Astrocyte (in vitro differentiated cells and primary cell): ENCODE results near the gene PUDP. TPM values are rescaled to one million over a fixed set of nuclear protein-coding genes. Genes with fewer than 3 reads are reported as not detected.

Experiments used
- DNase-seq: peaks from one replicate; pipeline ENCODE4 v3.0.0-alpha.2; 2010; ENCODE audit warnings: low read depth
- FAIRE-seq: peaks from 2 replicates; lab custom pipeline; 2011; peaks lifted over from hg19 to GRCh38; lab: Jason Lieb, UNC
- H2AFZ ChIP-seq: 2 replicates; pipeline ENCODE4 v1.6.0; 2012; ENCODE audit warnings: low read depth, low read length, inconsistent platforms
- H3K27ac ChIP-seq: 2 replicates; pipeline ENCODE4 v1.5.1; 2011; ENCODE audit warnings: low read depth, low read length, inconsistent platforms
- H3K27me3 ChIP-seq: 2 replicates; pipeline ENCODE4 v1.6.0; 2011; ENCODE audit warnings: low read length, inconsistent platforms; ENCODE audit not compliant: insufficient read depth
- H3K36me3 ChIP-seq: 2 replicates; pipeline ENCODE4 v1.5.1; 2011; ENCODE audit warnings: low read length, inconsistent platforms; ENCODE audit not compliant: insufficient read depth
- H3K4me1 ChIP-seq: 2 replicates; pipeline ENCODE4 v1.5.1; 2011; ENCODE audit warnings: low read length, inconsistent platforms; ENCODE audit not compliant: insufficient read depth
- H3K4me2 ChIP-seq: 2 replicates; pipeline ENCODE4 v1.6.0; 2012; ENCODE audit warnings: low read length, inconsistent platforms
- H3K4me3 ChIP-seq: 2 replicates; pipeline ENCODE4 v1.5.1; 2011; ENCODE audit warnings: low read depth, mild to moderate bottlenecking, low read length, inconsistent platforms; ENCODE audit not compliant: insufficient read depth
- H3K79me2 ChIP-seq: 2 replicates; pipeline ENCODE4 v1.6.0; 2012; ENCODE audit warnings: mild to moderate bottlenecking, low read length, inconsistent platforms; ENCODE audit not compliant: insufficient read depth
- H3K9ac ChIP-seq: 2 replicates; pipeline ENCODE4 v1.6.0; 2012; ENCODE audit warnings: mild to moderate bottlenecking, low read length, inconsistent platforms
- H3K9me3 ChIP-seq: 2 replicates; pipeline ENCODE4 v1.5.1; 2012; ENCODE audit warnings: low read depth, mild to moderate bottlenecking, low read length, inconsistent platforms; ENCODE audit not compliant: insufficient read depth
- H4K20me1 ChIP-seq: 2 replicates; pipeline ENCODE4 v1.6.0; 2012; ENCODE audit warnings: low read length, inconsistent platforms; ENCODE audit not compliant: insufficient read depth
- H3K27ac Mint-ChIP-seq: one replicate; pipeline ENCODE4 v1.8.0; 2021; ENCODE audit warnings: mild to moderate bottlenecking, mixed read lengths; ENCODE audit not compliant: unreplicated experiment
- H3K27me3 Mint-ChIP-seq: one replicate; pipeline ENCODE4 v1.8.0; 2021; ENCODE audit warnings: low read depth, mixed read lengths; ENCODE audit not compliant: unreplicated experiment
- H3K36me3 Mint-ChIP-seq: one replicate; pipeline ENCODE4 v1.8.0; 2021; ENCODE audit warnings: low read depth, mixed read lengths; ENCODE audit not compliant: unreplicated experiment
- H3K4me1 Mint-ChIP-seq: one replicate; pipeline ENCODE4 v1.8.0; 2021; ENCODE audit warnings: low read depth, mixed read lengths; ENCODE audit not compliant: unreplicated experiment
- H3K4me3 Mint-ChIP-seq: one replicate; pipeline ENCODE4 v1.8.0; 2021; ENCODE audit warnings: mild to moderate bottlenecking, moderate library complexity, mixed read lengths; ENCODE audit not compliant: unreplicated experiment
- H3K9me3 Mint-ChIP-seq: one replicate; pipeline ENCODE4 v1.8.0; 2021; ENCODE audit warnings: mild to moderate bottlenecking, mixed read lengths; ENCODE audit not compliant: unreplicated experiment
- EZH2 ChIP-seq: IDR thresholded peaks from 2 replicates; pipeline ENCODE4 v1.6.1; 2012; ENCODE audit warnings: mild to moderate bottlenecking, low read length, inconsistent platforms; ENCODE audit not compliant: insufficient read depth
- total RNA-seq: library from RNA; stranded (reverse); gene quantifications from 2 replicates; pipeline ENCODE4 v1.2.1, GENCODE V29; 2021
- TF ChIP-seq, protein P1 (sequence below): IDR thresholded peaks from 2 replicates; pipeline ENCODE4 v1.5.1; 2011; ENCODE audit warnings: low read depth, mild to moderate bottlenecking, inconsistent platforms, low read length, moderate library complexity; ENCODE audit not compliant: insufficient read depth

The PUDP gene
- total RNA-seq, 1 donor from 2014 or later, result 21.8 TPM

DNA sequence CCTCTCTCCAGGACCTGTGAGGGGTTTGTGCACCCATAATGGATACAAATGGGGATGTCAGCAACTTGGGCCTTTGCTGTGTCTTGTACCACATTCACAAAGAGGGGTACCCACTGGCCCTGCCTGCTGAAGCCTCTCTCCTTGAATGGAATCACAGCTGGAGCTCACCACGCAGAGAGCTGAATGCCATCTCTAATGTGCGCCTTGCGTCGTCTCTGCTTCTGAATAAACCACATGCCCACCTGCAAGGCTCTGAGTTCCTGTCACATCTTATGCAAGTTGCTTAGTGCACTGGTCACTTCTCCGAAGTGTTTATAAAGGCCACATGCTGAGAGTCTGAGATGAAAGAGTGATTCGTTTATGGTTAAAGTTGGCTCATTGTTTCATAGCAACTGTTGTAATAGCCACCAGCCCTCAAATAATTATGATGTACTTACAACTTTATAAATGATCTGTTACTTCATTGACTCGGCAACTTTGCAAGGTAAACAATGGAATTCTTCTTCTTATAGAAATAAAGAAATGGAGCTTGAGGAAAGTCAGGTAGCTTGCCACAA is 6.2 kb upstream of the PUDP start:
- Mint-ChIP-seq H3K4me1 (peaks cover 5% of the 10 kb centered on the region), H3K27ac (no peak overlapping the region), H3K36me3 (no peaks in the 10 kb centered on the region), H3K9me3 (no peaks in the 10 kb centered on the region), H3K27me3 (no peaks in the 10 kb centered on the region), H3K4me3 (no peak overlapping the region)
- Histone ChIP-seq H4K20me1 (no peaks in the 10 kb centered on the region), H3K9ac (no peak overlapping the region), H3K27ac (no peak overlapping the region), H3K4me1 (no peaks in the 10 kb centered on the region), H3K9me3 (no peaks in the 10 kb centered on the region), H3K79me2 (no peaks in the 10 kb centered on the region), H3K4me3 (no peak overlapping the region), H3K4me2 (no peak overlapping the region), H3K36me3 (no peaks in the 10 kb centered on the region), H2AFZ (no peak overlapping the region), H3K27me3 (no peaks in the 10 kb centered on the region)
- DNase-seq (no peak), FAIRE-seq (peak; percentile 65)
- TF ChIP-seq EZH2, result no peak
- TF ChIP-seq, protein P1, sequence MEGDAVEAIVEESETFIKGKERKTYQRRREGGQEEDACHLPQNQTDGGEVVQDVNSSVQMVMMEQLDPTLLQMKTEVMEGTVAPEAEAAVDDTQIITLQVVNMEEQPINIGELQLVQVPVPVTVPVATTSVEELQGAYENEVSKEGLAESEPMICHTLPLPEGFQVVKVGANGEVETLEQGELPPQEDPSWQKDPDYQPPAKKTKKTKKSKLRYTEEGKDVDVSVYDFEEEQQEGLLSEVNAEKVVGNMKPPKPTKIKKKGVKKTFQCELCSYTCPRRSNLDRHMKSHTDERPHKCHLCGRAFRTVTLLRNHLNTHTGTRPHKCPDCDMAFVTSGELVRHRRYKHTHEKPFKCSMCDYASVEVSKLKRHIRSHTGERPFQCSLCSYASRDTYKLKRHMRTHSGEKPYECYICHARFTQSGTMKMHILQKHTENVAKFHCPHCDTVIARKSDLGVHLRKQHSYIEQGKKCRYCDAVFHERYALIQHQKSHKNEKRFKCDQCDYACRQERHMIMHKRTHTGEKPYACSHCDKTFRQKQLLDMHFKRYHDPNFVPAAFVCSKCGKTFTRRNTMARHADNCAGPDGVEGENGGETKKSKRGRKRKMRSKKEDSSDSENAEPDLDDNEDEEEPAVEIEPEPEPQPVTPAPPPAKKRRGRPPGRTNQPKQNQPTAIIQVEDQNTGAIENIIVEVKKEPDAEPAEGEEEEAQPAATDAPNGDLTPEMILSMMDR, result no peak

DNA sequence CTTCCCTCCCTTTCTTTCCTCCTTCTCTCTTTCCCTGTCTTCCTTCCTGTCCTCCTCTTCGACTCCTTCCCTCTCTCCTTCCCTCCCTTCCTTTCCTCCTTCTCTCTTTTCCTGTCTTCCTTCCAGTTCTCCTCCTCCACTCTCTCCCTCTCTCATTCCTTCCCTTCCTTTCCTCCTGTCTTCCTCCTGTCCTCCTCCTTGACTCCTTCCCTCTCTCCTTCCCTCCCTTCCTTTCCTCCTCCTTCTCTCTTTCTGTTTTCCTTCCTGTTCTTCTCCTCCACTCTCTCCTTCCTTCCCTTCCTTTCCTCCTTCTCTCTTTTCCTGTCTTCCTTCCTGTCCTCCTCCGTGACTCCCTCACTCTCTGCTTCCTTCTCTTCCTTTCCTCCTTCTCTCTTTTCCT is 5.3 kb upstream of the PUDP start:
- H3K36me3 ChIP-seq, result no peaks in the 10 kb centered on the region
- no peaks in the 10 kb centered on the region for H3K4me1 ChIP-seq
- FAIRE-seq, result no peak
- H4K20me1 ChIP-seq, result no peaks in the 10 kb centered on the region
- no peaks in the 10 kb centered on the region for H3K9me3 ChIP-seq
- no peaks in the 10 kb centered on the region for H3K27me3 ChIP-seq
- Mint-ChIP-seq H3K4me1 (peaks cover 2% of the 10 kb centered on the region), H3K27me3 (no peaks in the 10 kb centered on the region), H3K27ac (no peak overlapping the region), H3K4me3 (no peak overlapping the region), H3K9me3 (no peaks in the 10 kb centered on the region), H3K36me3 (no peaks in the 10 kb centered on the region)
- no peak overlapping the region for H2AFZ ChIP-seq
- H3K9ac ChIP-seq, result no peak overlapping the region
- H3K79me2 ChIP-seq, result no peaks in the 10 kb centered on the region
- no peak for DNase-seq
- no peak overlapping the region for H3K4me2 ChIP-seq
- no peak overlapping the region for H3K4me3 ChIP-seq
- no peak overlapping the region for H3K27ac ChIP-seq
- no peak for TF ChIP-seq EZH2
- TF ChIP-seq, protein P1, result no peak

DNA sequence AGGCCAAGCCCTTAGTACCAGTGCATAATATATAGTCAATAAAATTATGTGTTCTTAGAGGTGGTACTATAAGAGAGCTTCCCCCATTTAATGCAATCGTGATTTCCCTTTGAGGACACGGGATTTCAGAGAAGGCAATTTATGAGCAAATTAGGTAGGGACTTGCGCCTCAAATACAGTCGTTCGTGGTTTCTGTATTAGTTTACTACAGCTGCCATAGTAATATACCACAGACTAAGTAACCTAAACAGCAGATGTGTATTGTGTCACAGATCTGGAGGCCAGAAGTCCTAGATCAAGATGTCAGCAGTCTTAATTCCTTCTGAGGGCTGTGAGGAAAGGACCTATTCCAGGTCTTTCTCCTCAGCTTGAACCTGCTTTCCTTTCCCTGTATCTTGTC is 1.5 kb upstream of the PUDP start:
- TF ChIP-seq, protein P1, result no peak
- no peak for TF ChIP-seq EZH2
- H3K9ac ChIP-seq, result no peak overlapping the region
- no peaks in the 10 kb centered on the region for H4K20me1 ChIP-seq
- no peak overlapping the region for H3K27ac ChIP-seq
- no peak for DNase-seq
- no peak overlapping the region for H3K4me3 ChIP-seq
- H3K27me3 ChIP-seq, result no peaks in the 10 kb centered on the region
- FAIRE-seq, result no peak
- Mint-ChIP-seq H3K27me3 (no peaks in the 10 kb centered on the region), H3K36me3 (no peaks in the 10 kb centered on the region), H3K9me3 (no peaks in the 10 kb centered on the region), H3K27ac (no peak overlapping the region), H3K4me3 (no peak overlapping the region), H3K4me1 (peaks cover under 1% of the 10 kb centered on the region)
- no peak overlapping the region for H3K4me2 ChIP-seq
- H3K9me3 ChIP-seq, result no peaks in the 10 kb centered on the region
- H2AFZ ChIP-seq, result no peak overlapping the region
- no peaks in the 10 kb centered on the region for H3K4me1 ChIP-seq
- H3K79me2 ChIP-seq, result peaks cover 16% of the 10 kb centered on the region
- no peaks in the 10 kb centered on the region for H3K36me3 ChIP-seq
